ENCODE data around the gene MFAP3.

Gene MFAP3

GRCh38 chr5:154046486-154046885 lies 7.7 kb downstream of the MFAP3 start:
- Histone ChIP-seq H3K9me3 (ENCODE audit: severe bottlenecking) (no peaks in the 10 kb centered on the region), H3K27me3 (ENCODE audit: insufficient read depth, poor library complexity, severe bottlenecking) (no peaks in the 10 kb centered on the region), H3K27ac (ENCODE audit: poor library complexity, severe bottlenecking) (no peak overlapping the region), H3K36me3 (ENCODE audit: low read depth) (peaks cover 48% of the 10 kb centered on the region), H3K4me3 (ENCODE audit: severe bottlenecking) (no peak overlapping the region), H3K4me1 (ENCODE audit: insufficient read depth, poor library complexity, severe bottlenecking) (no peaks in the 10 kb centered on the region)
- no peak for ATAC-seq (ENCODE audit: low read depth)
- TF ChIP-seq, protein P1, sequence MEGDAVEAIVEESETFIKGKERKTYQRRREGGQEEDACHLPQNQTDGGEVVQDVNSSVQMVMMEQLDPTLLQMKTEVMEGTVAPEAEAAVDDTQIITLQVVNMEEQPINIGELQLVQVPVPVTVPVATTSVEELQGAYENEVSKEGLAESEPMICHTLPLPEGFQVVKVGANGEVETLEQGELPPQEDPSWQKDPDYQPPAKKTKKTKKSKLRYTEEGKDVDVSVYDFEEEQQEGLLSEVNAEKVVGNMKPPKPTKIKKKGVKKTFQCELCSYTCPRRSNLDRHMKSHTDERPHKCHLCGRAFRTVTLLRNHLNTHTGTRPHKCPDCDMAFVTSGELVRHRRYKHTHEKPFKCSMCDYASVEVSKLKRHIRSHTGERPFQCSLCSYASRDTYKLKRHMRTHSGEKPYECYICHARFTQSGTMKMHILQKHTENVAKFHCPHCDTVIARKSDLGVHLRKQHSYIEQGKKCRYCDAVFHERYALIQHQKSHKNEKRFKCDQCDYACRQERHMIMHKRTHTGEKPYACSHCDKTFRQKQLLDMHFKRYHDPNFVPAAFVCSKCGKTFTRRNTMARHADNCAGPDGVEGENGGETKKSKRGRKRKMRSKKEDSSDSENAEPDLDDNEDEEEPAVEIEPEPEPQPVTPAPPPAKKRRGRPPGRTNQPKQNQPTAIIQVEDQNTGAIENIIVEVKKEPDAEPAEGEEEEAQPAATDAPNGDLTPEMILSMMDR (IDR thresholded peaks at IDR 0.05; ENCODE audit: poor library complexity, severe bottlenecking): no peak
- no peak for DNase-seq (ENCODE audit: low spot score)

DNA sequence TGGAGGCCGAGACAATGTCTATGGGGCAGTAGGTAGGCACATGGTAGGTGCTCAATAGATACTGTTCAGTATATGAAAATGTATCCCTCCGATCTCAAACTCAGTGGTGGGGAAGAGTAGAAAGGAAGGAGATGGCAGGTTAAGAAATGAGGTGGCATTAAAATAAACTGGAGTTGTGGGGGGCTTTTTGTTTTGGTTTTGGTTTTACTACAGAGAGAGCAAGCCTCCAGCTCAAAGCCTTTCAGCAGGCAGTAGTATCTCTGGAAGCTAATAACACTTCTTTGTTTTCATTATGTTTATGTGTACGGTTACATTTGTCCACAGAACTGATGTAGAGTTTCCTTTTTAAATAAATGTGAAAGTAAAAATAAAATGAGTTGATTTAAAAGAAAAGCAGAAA lies 8.6 kb downstream of the MFAP3 start:
- DNase-seq (ENCODE audit: low spot score) (no peak), ATAC-seq (ENCODE audit: low read depth) (no peak)
- TF ChIP-seq, protein P1 (IDR thresholded peaks at IDR 0.05; ENCODE audit: poor library complexity, severe bottlenecking): no peak
- H3K27ac ChIP-seq (ENCODE audit: poor library complexity, severe bottlenecking): no peak overlapping the region
- no peaks in the 10 kb centered on the region for H3K27me3 ChIP-seq (ENCODE audit: insufficient read depth, poor library complexity, severe bottlenecking)
- H3K4me1 ChIP-seq (ENCODE audit: insufficient read depth, poor library complexity, severe bottlenecking): no peaks in the 10 kb centered on the region
- peaks cover 50% of the 10 kb centered on the region for H3K36me3 ChIP-seq (ENCODE audit: low read depth)
- H3K9me3 ChIP-seq (ENCODE audit: severe bottlenecking): no peaks in the 10 kb centered on the region
- H3K4me3 ChIP-seq (ENCODE audit: severe bottlenecking): no peak overlapping the region

DNA sequence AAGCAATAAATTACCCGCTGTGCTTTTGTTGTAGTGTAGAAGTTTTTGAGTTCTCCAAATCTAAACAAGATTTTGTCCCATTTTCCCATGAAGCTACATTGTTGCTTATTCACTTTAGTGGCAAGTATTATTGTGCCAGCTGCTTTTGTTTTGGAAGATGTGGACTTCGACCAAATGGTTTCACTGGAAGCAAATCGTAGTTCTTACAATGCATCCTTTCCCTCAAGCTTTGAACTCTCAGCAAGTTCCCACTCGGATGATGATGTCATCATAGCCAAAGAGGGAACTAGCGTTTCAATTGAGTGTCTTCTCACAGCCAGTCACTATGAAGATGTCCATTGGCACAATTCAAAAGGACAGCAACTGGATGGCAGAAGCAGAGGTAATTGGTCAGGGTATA lies 10.9 kb downstream of the MFAP3 start:
- H3K27me3 ChIP-seq (ENCODE audit: insufficient read depth, poor library complexity, severe bottlenecking): no peaks in the 10 kb centered on the region
- no peaks in the 10 kb centered on the region for H3K4me1 ChIP-seq (ENCODE audit: insufficient read depth, poor library complexity, severe bottlenecking)
- peaks cover 70% of the 10 kb centered on the region for H3K36me3 ChIP-seq (ENCODE audit: low read depth)
- no peak for DNase-seq (ENCODE audit: low spot score)
- TF ChIP-seq, protein P1 (IDR thresholded peaks at IDR 0.05; ENCODE audit: poor library complexity, severe bottlenecking): no peak
- no peak overlapping the region for H3K4me3 ChIP-seq (ENCODE audit: severe bottlenecking)
- ATAC-seq (ENCODE audit: low read depth): no peak
- no peak overlapping the region for H3K27ac ChIP-seq (ENCODE audit: poor library complexity, severe bottlenecking)
- no peaks in the 10 kb centered on the region for H3K9me3 ChIP-seq (ENCODE audit: severe bottlenecking)

- Histone ChIP-seq H3K27me3 (ENCODE audit: insufficient read depth, poor library complexity, severe bottlenecking) (no peaks in the 10 kb centered on the region), H3K36me3 (ENCODE audit: low read depth) (peaks cover 65% of the 10 kb centered on the region), H3K4me1 (ENCODE audit: insufficient read depth, poor library complexity, severe bottlenecking) (no peaks in the 10 kb centered on the region), H3K27ac (ENCODE audit: poor library complexity, severe bottlenecking) (no peak overlapping the region), H3K4me3 (ENCODE audit: severe bottlenecking) (no peak overlapping the region), H3K9me3 (ENCODE audit: severe bottlenecking) (no peaks in the 10 kb centered on the region)
- DNase-seq (ENCODE audit: low spot score) (no peak), ATAC-seq (ENCODE audit: low read depth) (no peak)
- TF ChIP-seq, protein P1 (IDR thresholded peaks at IDR 0.05; ENCODE audit: poor library complexity, severe bottlenecking): no peak
These were observed 14.7 kb downstream of the MFAP3 start for GRCh38 chr5:154053468-154053867.

DNA sequence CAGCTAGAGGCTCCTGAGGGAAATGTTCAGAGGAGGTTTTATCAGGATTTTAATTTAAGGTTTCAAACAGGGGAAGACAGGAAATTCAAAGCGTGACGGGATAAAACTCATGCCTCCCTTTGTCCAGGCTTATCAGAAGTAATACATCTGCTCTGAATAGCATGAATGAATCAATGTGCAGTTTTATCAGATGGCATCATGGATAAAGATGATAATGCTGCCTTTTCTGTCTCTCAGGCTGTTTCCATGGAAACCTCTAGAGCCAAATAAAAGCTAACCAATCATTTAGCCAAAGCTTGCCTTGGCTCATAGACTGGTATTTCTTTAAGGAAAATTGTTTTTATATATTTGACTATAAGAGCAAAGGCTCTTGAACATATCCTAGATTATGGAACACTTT lies 16.4 kb downstream of the MFAP3 start:
- Histone ChIP-seq H3K9me3 (ENCODE audit: severe bottlenecking) (no peaks in the 10 kb centered on the region), H3K4me3 (ENCODE audit: severe bottlenecking) (no peak overlapping the region), H3K27me3 (ENCODE audit: insufficient read depth, poor library complexity, severe bottlenecking) (no peaks in the 10 kb centered on the region), H3K4me1 (ENCODE audit: insufficient read depth, poor library complexity, severe bottlenecking) (no peaks in the 10 kb centered on the region), H3K27ac (ENCODE audit: poor library complexity, severe bottlenecking) (no peak overlapping the region), H3K36me3 (ENCODE audit: low read depth) (peaks cover 55% of the 10 kb centered on the region)
- no peak for ATAC-seq (ENCODE audit: low read depth)
- TF ChIP-seq, protein P1 (IDR thresholded peaks at IDR 0.05; ENCODE audit: poor library complexity, severe bottlenecking): no peak
- DNase-seq (ENCODE audit: low spot score): no peak

All from RWPE2 (cell line).